Measurements from ENCODE around the gene SHISA9.

The SHISA9 gene

GRCh38 chr16:13029786-13030185 lies 128.4 kb downstream of the SHISA9 start:
- no peak for DNase-seq (ENCODE audit: low spot score)

GRCh38 chr16:13030769-13031168 lies 129.4 kb downstream of the SHISA9 start:
- no peak for DNase-seq (ENCODE audit: low spot score)

- DNase-seq (ENCODE audit: low spot score): no peak
Observed at GRCh38 chr16:13032911-13033310, 131.5 kb downstream of the SHISA9 start.

- DNase-seq (ENCODE audit: low spot score): no peak
Observed at GRCh38 chr16:13036600-13036999, 135.2 kb downstream of the SHISA9 start.

- no peak for DNase-seq (ENCODE audit: low spot score)
Observed at GRCh38 chr16:13038591-13038990, 137.2 kb downstream of the SHISA9 start.

GRCh38 chr16:13039526-13039925 lies 138.1 kb downstream of the SHISA9 start:
- no peak for DNase-seq (ENCODE audit: low spot score)

- DNase-seq (ENCODE audit: low spot score): no peak
Observed at GRCh38 chr16:13041180-13041579, 139.8 kb downstream of the SHISA9 start.

GRCh38 chr16:13041646-13042290 lies 140.4 kb downstream of the SHISA9 start:
- no peak for DNase-seq (ENCODE audit: low spot score)

- DNase-seq (ENCODE audit: low spot score): no peak
Observed at GRCh38 chr16:13042291-13042685, 140.9 kb downstream of the SHISA9 start.

GRCh38 chr16:13046061-13046821 lies 144.8 kb downstream of the SHISA9 start:
- no peak for DNase-seq (ENCODE audit: low spot score)

GRCh38 chr16:13047276-13047675 lies 145.9 kb downstream of the SHISA9 start:
- no peak for DNase-seq (ENCODE audit: low spot score)

- DNase-seq (ENCODE audit: low spot score): no peak
Observed at GRCh38 chr16:13049688-13050087, 148.3 kb downstream of the SHISA9 start.

GRCh38 chr16:13052431-13052830 lies 151.0 kb downstream of the SHISA9 start:
- no peak for DNase-seq (ENCODE audit: low spot score)

GRCh38 chr16:13055480-13055879 lies 154.1 kb downstream of the SHISA9 start:
- no peak for DNase-seq (ENCODE audit: low spot score)

GRCh38 chr16:13056607-13057006 lies 155.2 kb downstream of the SHISA9 start:
- DNase-seq (ENCODE audit: low spot score): no peak

- no peak for DNase-seq (ENCODE audit: low spot score)
Observed at GRCh38 chr16:13060932-13061331, 159.5 kb downstream of the SHISA9 start.

- DNase-seq (ENCODE audit: low spot score): no peak
Observed at GRCh38 chr16:13061691-13062090, 160.3 kb downstream of the SHISA9 start.

- no peak for DNase-seq (ENCODE audit: low spot score)
Observed at GRCh38 chr16:13062219-13062618, 160.8 kb downstream of the SHISA9 start.

- no peak for DNase-seq (ENCODE audit: low spot score)
Observed at GRCh38 chr16:13063457-13063856, 162.1 kb downstream of the SHISA9 start.

GRCh38 chr16:13064821-13065220 lies 163.4 kb downstream of the SHISA9 start:
- no peak for DNase-seq (ENCODE audit: low spot score)

- no peak for DNase-seq (ENCODE audit: low spot score)
Observed at GRCh38 chr16:13067648-13068047, 166.2 kb downstream of the SHISA9 start.

GRCh38 chr16:13068912-13069583 lies 167.7 kb downstream of the SHISA9 start:
- no peak for DNase-seq (ENCODE audit: low spot score)

GRCh38 chr16:13070268-13070667 lies 168.9 kb downstream of the SHISA9 start:
- DNase-seq (ENCODE audit: low spot score): no peak

Measured in hematopoietic multipotent progenitor cell treated with erythropoietin and hydrocortisone succinate and interleukin-3 and kit ligand, for 17 days (in vitro differentiated cells).